Spinal cord (tissue), 10 donors: ENCODE measurements around the gene HYAL1. TPM values are rescaled to one million over a fixed set of nuclear protein-coding genes. Genes with fewer than 3 reads are reported as not detected.
A peak's percentile ranks its signal among the peaks of the same experiment; 100 is the strongest.

ENCODE experiments used
- DNase-seq, 6 donors: peaks; one replicate each; pipeline versions ENCODE4 v3.0.0 to v3.0.0-alpha.2; 2013 to 2015; ENCODE audit warnings: low spot score in 6 of 6, low read depth in 4 of 6
- H3K27ac ChIP-seq: one replicate; pipeline ENCODE4 v1.5.1; 2013; ENCODE audit warnings: low read depth, low read length, control low read depth
- H3K27me3 ChIP-seq: one replicate; pipeline ENCODE4 v1.6.1; 2013; ENCODE audit warnings: low read length; ENCODE audit not compliant: control insufficient read depth, insufficient read depth
- H3K36me3 ChIP-seq: one replicate; pipeline ENCODE4 v1.6.1; 2013; ENCODE audit warnings: low read length; ENCODE audit not compliant: control insufficient read depth, insufficient read depth
- H3K4me1 ChIP-seq: one replicate; pipeline ENCODE4 v1.6.1; 2013; ENCODE audit warnings: low read length; ENCODE audit not compliant: control insufficient read depth, insufficient read depth
- H3K4me3 ChIP-seq: one replicate; pipeline ENCODE4 v1.5.1; 2013; ENCODE audit warnings: low read depth, low read length, control low read depth
- H3K9me3 ChIP-seq: one replicate; pipeline ENCODE4 v1.6.1; 2013; ENCODE audit warnings: low read length; ENCODE audit not compliant: control insufficient read depth, insufficient read depth
- WGBS: methylation state at CpG from one replicate; pipeline ENCODE4 v1.1.5; 2013; ENCODE audit warnings: missing lambda C conversion rate; ENCODE audit not compliant: insufficient coverage; 5-methylcytosine and 5-hydroxymethylcytosine counted together
- polyA plus RNA-seq, 2 donors: library from polyadenylated mRNA; unstranded; fragments of 120-200 nt; gene quantifications; one replicate each; pipeline ENCODE4 v1.2.1, GENCODE V29; 2013; ENCODE audit not compliant: insufficient read length in 2 of 2
- total RNA-seq, 2 donors: library from RNA; depleted of rRNA in 1 of 2; stranded (reverse); fragments of 120-200 nt in 1 of 2; fragments of >200 nt in 1 of 2; gene quantifications; one replicate each; pipeline versions ENCODE4 v1.2.3 to v1.2.4, GENCODE V29; 2013 to 2014
- donor health status: healthy.

HYAL1 gene
- total and polyA plus RNA-seq, 4 donors = 0.69 to 4.1 (median 2.3) TPM

GRCh38 chr3:50269977-50270413 is 33.4 kb downstream of the HYAL1 start:
- Histone ChIP-seq H3K4me3 (peak overlapping the region; percentile 56), H3K27ac (peak overlapping the region; percentile 95), H3K36me3 (peaks cover 16% of the 10 kb centered on the region), H3K27me3 (peaks cover 21% of the 10 kb centered on the region), H3K9me3 (no peaks in the 10 kb centered on the region), H3K4me1 (peaks cover 89% of the 10 kb centered on the region)
- WGBS = 96% methylated on average over 6 of the region's 8 CpGs
- DNase-seq = no peak

- Histone ChIP-seq H3K4me3 (peak overlapping the region; percentile 56), H3K27me3 (peaks cover 16% of the 10 kb centered on the region), H3K36me3 (peaks cover 16% of the 10 kb centered on the region), H3K4me1 (peaks cover 89% of the 10 kb centered on the region), H3K9me3 (no peaks in the 10 kb centered on the region), H3K27ac (peak overlapping the region; percentile 95)
- WGBS = 13% methylated on average over 2 of the region's 4 CpGs
- no peak for DNase-seq
Measured at GRCh38 chr3:50269460-50269859, 33.9 kb downstream of the HYAL1 start.

GRCh38 chr3:50268703-50269451 is 34.5 kb downstream of the HYAL1 start, which contains the start of gene SEMA3B:
Gene SEMA3B, plus strand, starts transcription at chr3:50269147. Its CDS starts 94 bp downstream, at chr3:50269241.
- Histone ChIP-seq H3K9me3 (no peaks in the 10 kb centered on the region), H3K36me3 (peaks cover 16% of the 10 kb centered on the region), H3K4me3 (peak within 1 kb of the TSS; percentile 56), H3K4me1 (peaks cover 89% of the 10 kb centered on the region), H3K27me3 (peaks cover 10% of the 10 kb centered on the region), H3K27ac (peak within 1 kb of the TSS; percentile 95)
- peak in 1 of 6 donors; percentile 74 for DNase-seq
- WGBS = 46% methylated on average over 14 of the region's 21 CpGs

GRCh38 chr3:50268276-50268675 is 35.1 kb downstream of the HYAL1 start:
- Histone ChIP-seq H3K36me3 (peaks cover 14% of the 10 kb centered on the region), H3K27me3 (peaks cover 4% of the 10 kb centered on the region), H3K9me3 (no peaks in the 10 kb centered on the region), H3K27ac (peak overlapping the region; percentile 95), H3K4me3 (peak overlapping the region; percentile 56), H3K4me1 (peaks cover 89% of the 10 kb centered on the region)
- no peak for DNase-seq
- WGBS = 64% methylated on average over 3 of the region's 3 CpGs

- peak in 1 of 6 donors; percentile 58 for DNase-seq
- Histone ChIP-seq H3K4me3 (peak overlapping the region; percentile 48), H3K27me3 (no peaks in the 10 kb centered on the region), H3K36me3 (peaks cover 13% of the 10 kb centered on the region), H3K4me1 (peaks cover 92% of the 10 kb centered on the region), H3K9me3 (no peaks in the 10 kb centered on the region), H3K27ac (peak overlapping the region; percentile 95)
- 9% methylated on average over 19 of the region's 22 CpGs for WGBS
Measured at GRCh38 chr3:50267280-50267913, 36.0 kb downstream of the HYAL1 start.

- WGBS = 79% methylated on average over 4 of the region's 7 CpGs
- Histone ChIP-seq H3K4me1 (peaks cover 97% of the 10 kb centered on the region), H3K9me3 (no peaks in the 10 kb centered on the region), H3K27me3 (no peaks in the 10 kb centered on the region), H3K36me3 (peaks cover 13% of the 10 kb centered on the region), H3K27ac (peak overlapping the region; percentile 95), H3K4me3 (peak overlapping the region; percentile 48)
- DNase-seq = no peak
Measured at GRCh38 chr3:50266836-50267235, 36.5 kb downstream of the HYAL1 start.

GRCh38 chr3:50266017-50266416 is 37.4 kb downstream of the HYAL1 start:
- no peak for DNase-seq
- H3K4me1 ChIP-seq = peaks cover 98% of the 10 kb centered on the region
- no peak overlapping the region for H3K4me3 ChIP-seq

GRCh38 chr3:50265571-50265970 is 37.8 kb downstream of the HYAL1 start:
- DNase-seq = no peak
- Histone ChIP-seq H3K27ac (peak overlapping the region; percentile 95), H3K4me3 (no peak overlapping the region), H3K4me1 (peaks cover 98% of the 10 kb centered on the region), H3K27me3 (no peaks in the 10 kb centered on the region), H3K9me3 (no peaks in the 10 kb centered on the region), H3K36me3 (peaks cover 5% of the 10 kb centered on the region)
- 60% methylated on average over 1 of the region's 1 CpG for WGBS

More at GRCh38 chr3:50266017-50266416, 37.4 kb downstream of the HYAL1 start:
- peak overlapping the region; percentile 95 for H3K27ac ChIP-seq
- H3K27me3 ChIP-seq = no peaks in the 10 kb centered on the region
- peaks cover 10% of the 10 kb centered on the region for H3K36me3 ChIP-seq
- 92% methylated on average over 6 of the region's 6 CpGs for WGBS
- H3K9me3 ChIP-seq = no peaks in the 10 kb centered on the region

- Histone ChIP-seq H3K4me3 (no peak overlapping the region), H3K27me3 (no peaks in the 10 kb centered on the region), H3K9me3 (no peaks in the 10 kb centered on the region), H3K4me1 (peaks cover 97% of the 10 kb centered on the region), H3K36me3 (peaks cover under 1% of the 10 kb centered on the region), H3K27ac (peak overlapping the region; percentile 95)
- DNase-seq = no peak
- 74% methylated on average over 7 of the region's 7 CpGs for WGBS
Measured at GRCh38 chr3:50264964-50265485, 38.3 kb downstream of the HYAL1 start.
